Lower leg skin (tissue), 4 donors: Measurements from ENCODE around the gene RAB11FIP4. TPM values are rescaled to one million over a fixed set of nuclear protein-coding genes. Genes with fewer than 3 reads are reported as not detected.

Experiments used
- DNase-seq, 2 donors: peaks; one replicate each; pipeline ENCODE4 v3.0.0-alpha.2; 2019; ENCODE audit warnings: low spot score in 2 of 2
- H3K4me3 ChIP-seq: fragments of 200-600 bp; sonication (generic); 2 replicates; pipeline ENCODE4 v1.5.1; 2017; ENCODE audit warnings: mild to moderate bottlenecking, low read depth; ENCODE audit not compliant: poor library complexity, severe bottlenecking
- CTCF ChIP-seq, 3 donors: fragments of 450-650 bp; IDR thresholded peaks; one replicate each; pipeline ENCODE4 v1.5.1; 2016; ENCODE audit warnings: antibody characterized with exemption in 3 of 3, mild to moderate bottlenecking in 3 of 3, moderate library complexity in 2 of 3
- POLR2A ChIP-seq, 2 donors: fragments of 450-650 bp; IDR thresholded peaks; one replicate each; pipeline ENCODE4 v1.6.1; 2016 to 2017; ENCODE audit warnings: antibody characterized with exemption in 2 of 2, mild to moderate bottlenecking in 1 of 2, moderate library complexity in 1 of 2
- WGBS, 2 donors: methylation state at CpG; one replicate each; pipeline ENCODE4 v1.1.5; 2018; 5-methylcytosine and 5-hydroxymethylcytosine counted together
- intact Hi-C: fragments of 100-400 bp; cut with DNase I; formaldehyde crosslinking; loops from one replicate; pipeline ENCODE4 v1.15.0; 2023; ENCODE audit warnings: low total_unique reads
- total RNA-seq, 4 donors: library from RNA; depleted of rRNA; stranded (reverse); fragments of >200 nt; gene quantifications; one replicate each; pipeline ENCODE4 v1.1.0, GENCODE V29; 2016

The RAB11FIP4 gene
- total RNA-seq, 4 donors from 2014 or later, result 27.4 to 62.8 (median 34.1) TPM

GRCh38 chr17:31389657-31390381 lies 1.7 kb upstream of the RAB11FIP4 start:
- 66 to 70% methylated on average over 22 of the region's 22 CpGs for WGBS, 2 donors
- peak; percentile 8 to 62 for DNase-seq
- no peak overlapping the region for H3K4me3 ChIP-seq
- intact Hi-C loops, result no loop called here
- TF ChIP-seq POLR2A (IDR thresholded peaks at IDR 0.05) (no peak), CTCF (IDR thresholded peaks at IDR 0.05) (no peak)

- intact Hi-C loops, result no loop called here
- DNase-seq, result peak in 1 of 2 donors; percentile 6
- TF ChIP-seq CTCF (IDR thresholded peaks at IDR 0.05), result no peak
- TF ChIP-seq POLR2A (IDR thresholded peaks at IDR 0.05), result no peak
- WGBS, 2 donors, result 77 to 88% methylated on average over 8 of the region's 8 CpGs
- H3K4me3 ChIP-seq, result no peak overlapping the region
These were observed 1.1 kb upstream of the RAB11FIP4 start for GRCh38 chr17:31390426-31390747.

DNA sequence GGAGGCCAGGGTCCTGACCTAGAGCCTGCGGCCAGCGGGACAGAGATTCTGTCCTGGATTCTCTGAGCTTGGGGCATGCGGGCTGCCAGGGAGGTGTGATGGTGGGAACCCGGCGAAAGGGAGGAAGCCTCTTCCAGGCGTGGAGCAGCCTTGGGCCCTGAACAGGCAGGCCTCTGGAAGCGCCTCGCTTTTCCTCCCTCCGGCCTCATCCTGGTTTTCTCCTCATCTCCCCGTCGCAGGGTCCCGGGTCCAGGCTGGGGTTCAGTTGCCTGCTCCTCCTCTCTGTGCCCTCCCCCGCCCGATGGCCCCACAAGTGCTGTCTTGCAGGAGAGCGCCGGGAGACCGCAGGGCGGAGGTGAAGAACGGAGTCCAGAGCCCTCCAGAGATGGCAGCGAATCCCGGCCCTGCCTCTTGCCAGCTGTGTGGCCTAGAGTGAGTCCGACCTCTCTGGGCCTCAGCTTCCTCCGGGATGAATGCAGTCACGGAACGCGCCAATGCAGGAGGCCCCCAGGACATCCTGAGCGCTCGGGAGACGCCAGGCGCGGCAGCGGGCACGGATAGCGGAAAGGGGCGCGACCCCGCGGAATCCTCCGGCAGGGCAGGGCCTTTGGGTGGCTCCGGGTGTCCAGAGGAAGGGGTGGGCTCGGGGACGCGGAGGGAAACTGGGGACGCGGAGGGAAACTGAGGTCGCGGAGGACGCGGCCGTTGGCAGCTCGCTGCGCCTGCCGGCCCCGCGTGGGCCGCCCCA lies 553 bp upstream of the RAB11FIP4 start:
- H3K4me3 ChIP-seq, result no peak overlapping the region
- intact Hi-C loops, result no loop called here
- no peak for TF ChIP-seq CTCF (IDR thresholded peaks at IDR 0.05)
- TF ChIP-seq POLR2A (IDR thresholded peaks at IDR 0.05), result no peak
- peak; percentile 13 to 84 for DNase-seq
- 23 to 58% methylated on average over 9 to 37 of the region's 56 CpGs for WGBS, 2 donors

DNA sequence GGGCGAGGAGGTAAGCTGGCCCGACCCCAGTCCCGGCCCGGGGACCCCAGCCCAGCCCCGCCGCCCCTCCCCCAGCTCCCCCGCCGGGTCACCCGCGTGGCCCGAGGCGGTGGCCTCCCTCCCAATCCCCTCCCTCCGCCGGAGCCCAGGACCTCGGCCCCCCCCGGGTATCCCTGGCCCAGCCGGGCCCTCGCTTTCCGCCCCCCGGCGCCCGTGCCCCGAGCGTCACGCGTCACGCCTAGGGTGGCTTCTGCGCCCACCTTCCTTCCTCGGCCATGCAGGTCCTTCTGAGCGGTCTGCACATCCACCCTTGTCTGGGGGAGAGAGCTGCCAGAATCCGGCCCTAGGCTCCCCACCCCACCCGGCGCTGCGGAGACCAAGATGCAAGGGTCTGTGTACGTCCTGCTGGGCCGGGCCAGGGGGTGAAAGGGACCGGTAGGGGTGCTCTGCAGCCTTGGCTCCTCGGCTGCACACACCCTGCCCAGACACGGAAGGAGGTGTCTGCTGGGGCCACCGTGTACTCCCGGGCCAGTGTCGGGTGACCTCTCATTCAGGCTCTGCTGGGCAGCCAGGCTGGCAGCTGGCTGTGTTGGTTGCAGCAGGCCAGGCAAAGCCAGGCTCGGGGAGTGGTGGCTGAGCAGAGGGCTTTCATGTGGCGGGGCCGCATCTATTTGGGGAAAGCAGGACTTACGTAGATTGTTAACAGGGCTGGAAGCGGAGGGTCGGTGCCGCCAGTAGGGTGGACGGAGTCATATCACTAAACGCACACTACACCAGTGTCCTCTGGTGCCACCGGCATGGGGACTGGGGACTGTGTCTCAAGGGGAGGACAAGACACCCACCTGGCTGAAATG lies 754 bp downstream of the RAB11FIP4 start:
- peak in 1 of 2 donors; percentile 83 for DNase-seq
- TF ChIP-seq CTCF (IDR thresholded peaks at IDR 0.05) (no peak), POLR2A (IDR thresholded peaks at IDR 0.05) (no peak)
- 27 to 44% methylated on average over 21 to 22 of the region's 52 CpGs for WGBS, 2 donors
- peak overlapping the region; percentile 7 for H3K4me3 ChIP-seq
- intact Hi-C loops, result no loop called here

DNA sequence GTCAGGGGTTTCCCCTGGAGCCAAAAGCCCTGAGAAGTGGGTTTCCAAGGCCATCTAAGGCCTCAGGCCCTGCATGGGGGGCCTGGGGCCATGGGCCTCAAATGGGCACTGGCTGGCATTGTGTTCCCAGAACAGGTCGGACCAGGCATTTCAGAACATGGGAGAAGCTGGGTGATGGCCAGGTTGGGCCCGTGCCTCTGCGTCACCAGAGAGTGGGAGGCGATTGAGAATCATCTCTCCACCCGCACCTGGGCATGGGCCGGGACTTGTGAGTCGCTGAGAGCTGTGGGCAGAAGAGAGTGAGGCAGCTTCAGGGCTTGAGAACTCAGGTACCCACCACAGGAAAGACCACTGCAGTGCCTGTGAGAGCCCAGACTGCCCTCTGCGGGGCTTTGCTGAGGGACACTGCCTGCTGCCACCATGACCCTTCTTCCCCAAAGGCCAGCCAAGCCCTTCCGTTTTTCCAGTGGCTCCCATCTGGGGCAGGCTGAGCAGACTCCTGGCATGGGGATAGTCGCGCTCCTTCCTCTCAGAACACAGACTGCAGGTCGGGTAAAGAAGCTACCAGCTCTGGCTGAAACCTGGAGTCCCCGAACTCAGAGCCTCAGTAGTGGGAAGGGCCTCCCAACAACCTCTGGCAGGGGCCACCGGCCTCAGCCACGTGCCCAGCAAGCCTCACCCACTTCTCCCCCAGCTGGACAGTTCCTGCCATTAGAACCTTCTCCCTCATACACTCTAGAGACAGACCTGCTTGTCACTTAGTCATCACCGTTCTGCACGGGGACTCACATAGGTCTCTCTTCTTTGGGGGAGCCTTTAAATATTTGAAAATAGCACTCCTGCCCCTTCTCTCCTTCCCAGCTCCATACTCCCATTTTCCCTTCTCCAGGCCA lies 1.6 kb downstream of the RAB11FIP4 start:
- TF ChIP-seq POLR2A (IDR thresholded peaks at IDR 0.05) (no peak), CTCF (IDR thresholded peaks at IDR 0.05) (no peak)
- WGBS, 2 donors, result 66 to 70% methylated on average over 14 to 17 of the region's 17 CpGs
- no peak overlapping the region for H3K4me3 ChIP-seq
- DNase-seq, result peak; percentile 32 to 85
- intact Hi-C loops, result no loop called here
